Activated CD8-positive, alpha-beta memory T cell treated with anti-CD3 and anti-CD28 coated beads for 48 hours (primary cell): ENCODE data around the gene SPATA31A3.
"Not testable (repeated sequence)": the region's sequence is repeated elsewhere in the genome, so short reads cannot be mapped to it uniquely, and the experiment has no call there.

Source experiments
- DNase-seq, 3 experiments: peaks; one replicate each; pipeline ENCODE4 v3.0.0-alpha.2; 2020; ENCODE audit warnings: low read depth in 2 of 3, low spot score in 2 of 3

SPATA31A3 gene

DNA sequence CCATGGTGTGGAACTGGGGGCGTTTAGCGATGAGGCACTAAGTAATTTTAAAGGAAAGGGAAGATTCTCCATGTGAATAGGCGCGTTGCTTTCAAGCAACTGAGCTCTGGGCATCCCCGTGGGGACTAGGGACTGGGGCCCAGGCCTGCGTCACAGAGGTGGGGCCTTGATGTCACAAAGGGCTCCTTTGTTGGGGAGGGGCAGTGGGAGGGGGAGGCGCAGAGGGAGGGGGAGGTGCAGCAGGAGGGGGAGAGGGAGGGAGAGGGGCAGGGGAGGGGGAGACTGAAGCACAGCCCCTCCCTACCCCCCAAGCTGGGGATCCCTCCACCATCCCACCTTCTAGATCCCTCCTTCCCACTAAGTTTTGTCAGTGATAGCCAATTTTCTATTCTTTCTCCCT is at the start of gene SPATA31A3:
Gene SPATA31A3 (minus strand): TSS at position 101 of the 400 bp plus-strand sequence. CDS start 29 bp downstream, at position 72.
- DNase-seq, result not testable (repeated sequence)

DNA sequence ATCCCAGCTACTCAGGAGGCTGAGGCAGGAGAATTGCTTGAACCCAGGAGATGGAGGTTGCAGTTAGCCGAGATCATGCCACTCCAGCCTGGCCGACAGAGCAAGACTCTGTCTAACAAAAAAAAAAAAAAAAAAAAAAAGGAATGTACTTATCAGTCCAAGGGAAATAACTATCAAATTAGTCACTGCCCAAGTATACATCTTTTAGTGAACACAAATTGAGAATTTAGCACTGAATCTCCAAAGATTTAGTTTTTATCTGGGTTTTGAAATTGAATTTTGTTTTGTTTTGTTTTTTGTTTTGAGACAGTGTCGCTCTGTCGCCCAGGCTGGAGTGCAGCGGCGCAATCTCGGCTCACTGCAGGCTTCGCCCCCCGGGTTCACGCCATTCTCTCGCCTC is 39.8 kb downstream of the SPATA31A3 start:
- DNase-seq, result not testable (repeated sequence)

DNA sequence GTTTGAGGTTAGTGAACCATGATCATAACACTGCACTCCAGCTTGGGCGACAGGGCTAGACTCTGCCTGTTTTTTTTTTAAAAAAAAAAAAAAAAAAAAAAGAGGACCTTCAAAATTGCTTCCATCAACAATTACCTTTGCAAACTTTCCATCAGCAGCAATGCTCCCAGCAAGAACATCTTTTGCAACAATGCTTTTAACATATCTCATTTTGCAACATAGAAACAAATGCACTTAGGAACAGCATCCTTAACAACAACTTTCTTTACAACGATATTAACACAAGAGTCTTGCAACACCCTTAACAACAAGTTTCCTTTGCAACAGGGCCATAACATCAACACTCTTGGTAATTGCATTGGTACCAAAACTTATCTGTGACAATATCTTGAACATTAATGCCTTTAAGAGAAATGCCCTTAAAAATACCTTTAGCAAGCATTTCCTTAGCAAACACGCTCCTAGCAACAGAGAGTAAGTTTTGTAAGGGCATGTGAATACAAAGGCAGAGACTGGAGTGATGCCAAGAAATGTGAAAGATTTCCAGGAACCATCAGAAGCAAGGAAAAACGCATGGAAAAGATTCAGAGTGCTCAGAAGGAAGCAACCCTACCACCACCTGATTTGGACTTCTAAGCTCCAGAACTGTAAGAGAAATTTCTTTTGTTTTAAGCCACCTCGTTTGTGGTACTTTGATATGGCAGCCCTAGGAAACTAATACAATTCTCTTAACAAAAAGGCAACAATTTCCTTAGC is 49.8 kb downstream of the SPATA31A3 start:
- DNase-seq, result not testable (repeated sequence)

DNA sequence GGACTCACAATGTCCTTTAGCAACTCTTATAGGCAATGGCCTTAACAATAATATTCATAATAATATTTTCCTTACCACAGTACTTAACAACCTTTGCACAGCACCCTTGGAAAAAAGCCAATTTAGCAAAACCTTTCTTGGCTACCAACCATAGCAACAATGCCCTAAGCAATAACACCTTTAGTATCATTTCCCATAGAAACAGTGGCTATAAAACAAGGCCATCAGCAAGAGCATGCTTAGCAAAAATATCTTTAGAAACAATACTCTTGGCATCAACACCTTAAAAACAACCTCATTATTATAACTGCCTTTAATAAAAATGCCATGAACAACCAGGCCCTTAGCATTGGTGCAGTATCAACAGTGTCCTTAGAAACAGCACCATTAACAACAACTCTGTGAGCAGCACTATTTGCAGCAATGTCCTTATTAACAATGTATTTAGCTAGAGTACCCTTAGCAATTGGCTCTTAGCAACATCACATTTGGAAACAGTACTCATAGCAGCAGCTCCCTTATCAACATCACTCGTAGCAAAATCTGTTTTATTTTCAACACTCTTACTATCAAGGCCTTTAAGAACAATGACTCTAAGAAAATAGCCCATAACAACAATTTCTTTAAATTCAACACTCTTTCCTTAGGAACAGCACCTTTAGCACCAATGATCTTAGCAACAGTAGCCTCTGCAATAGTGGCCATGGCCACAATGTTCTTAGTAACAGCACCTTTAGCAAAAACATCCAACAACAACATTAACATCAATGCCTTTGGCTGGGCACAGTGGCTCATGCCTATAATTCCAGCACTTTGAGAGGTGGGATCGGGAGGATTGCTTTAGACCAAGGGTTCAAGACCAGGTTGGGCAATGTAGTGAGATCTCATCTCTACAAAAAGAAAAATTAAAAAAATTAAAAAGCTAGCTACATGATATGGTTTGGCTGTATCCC is 52.2 kb downstream of the SPATA31A3 start:
- DNase-seq, result not testable (repeated sequence)

DNA sequence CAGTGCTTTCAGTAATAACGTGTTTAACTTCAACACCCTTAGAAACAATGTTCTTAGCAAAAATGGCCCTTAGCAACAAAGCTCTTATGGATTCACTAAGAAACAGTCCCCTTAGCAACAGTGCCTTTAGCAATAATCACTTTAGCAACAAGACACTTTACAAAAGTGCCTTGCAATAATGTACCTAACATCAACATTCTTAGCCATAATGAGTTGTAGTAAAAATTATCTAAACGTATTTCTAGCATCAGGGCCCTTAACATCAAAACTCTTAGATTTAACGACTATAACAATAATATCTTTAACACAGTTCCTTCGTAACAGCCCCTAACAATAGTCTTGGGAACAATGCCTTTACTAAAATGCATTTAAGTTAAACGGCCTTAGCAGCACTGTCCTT is 54.0 kb downstream of the SPATA31A3 start:
- not testable (repeated sequence) for DNase-seq

DNA sequence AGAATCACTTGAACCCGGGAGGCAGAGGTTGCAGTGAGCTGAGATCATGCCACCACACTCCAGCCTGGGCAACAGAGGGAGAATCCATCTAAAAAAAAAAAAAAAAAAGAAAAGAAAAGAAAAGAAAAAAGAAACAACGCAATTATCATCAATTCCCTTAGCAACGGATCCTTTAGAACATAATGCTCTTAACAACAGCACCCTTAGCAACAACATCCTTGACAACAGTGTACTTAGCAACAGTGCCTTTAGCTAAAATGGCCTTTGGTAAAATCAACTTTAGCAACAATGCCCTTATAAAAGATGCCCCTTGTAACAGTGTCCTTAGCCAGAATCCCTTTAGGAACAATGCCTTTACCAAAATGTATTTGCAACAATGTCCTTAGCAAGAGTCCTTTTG is 54.7 kb downstream of the SPATA31A3 start:
- DNase-seq, result not testable (repeated sequence)
